Activated CD4-positive, alpha-beta T cell treated with anti-CD3 and anti-CD28 coated beads for 48 hours (primary cell): ENCODE data around the gene KIAA2012.

Experiments used
- DNase-seq: peaks from one replicate; pipeline ENCODE4 v3.0.0-alpha.2; 2020

Gene KIAA2012

GRCh38 chr2:202090530-202090929, 17.5 kb downstream of the KIAA2012 start:
- DNase-seq, result no peak

- DNase-seq, result no peak
These were observed 18.4 kb downstream of the KIAA2012 start for GRCh38 chr2:202091476-202091875.

GRCh38 chr2:202094426-202094986, 21.5 kb downstream of the KIAA2012 start:
- no peak for DNase-seq

- no peak for DNase-seq
These were observed 22.2 kb downstream of the KIAA2012 start for GRCh38 chr2:202095235-202095634.

DNA sequence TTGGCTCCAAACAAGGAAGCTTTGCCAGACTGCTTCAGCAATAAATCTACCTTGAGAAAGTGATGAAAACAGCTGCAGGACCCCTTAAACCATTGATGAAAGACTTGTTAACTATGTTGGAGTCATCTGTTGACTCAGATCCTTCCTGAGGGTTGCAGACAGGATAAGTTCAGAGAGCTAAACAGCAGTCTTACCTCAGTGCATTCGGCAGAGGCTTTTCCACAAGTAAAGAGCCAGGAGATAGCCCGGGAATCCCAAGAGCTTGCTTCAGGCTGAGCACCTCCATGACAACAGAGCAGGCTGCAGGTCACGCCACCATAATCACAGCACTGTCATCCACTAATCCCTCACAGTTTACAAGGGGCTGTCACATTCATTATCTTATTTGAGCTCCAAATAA, 23.7 kb downstream of the KIAA2012 start:
- DNase-seq, result no peak

GRCh38 chr2:202098291-202098690, 25.2 kb downstream of the KIAA2012 start:
- no peak for DNase-seq

- no peak for DNase-seq
These were observed 26.5 kb downstream of the KIAA2012 start for GRCh38 chr2:202099515-202099914.

DNA sequence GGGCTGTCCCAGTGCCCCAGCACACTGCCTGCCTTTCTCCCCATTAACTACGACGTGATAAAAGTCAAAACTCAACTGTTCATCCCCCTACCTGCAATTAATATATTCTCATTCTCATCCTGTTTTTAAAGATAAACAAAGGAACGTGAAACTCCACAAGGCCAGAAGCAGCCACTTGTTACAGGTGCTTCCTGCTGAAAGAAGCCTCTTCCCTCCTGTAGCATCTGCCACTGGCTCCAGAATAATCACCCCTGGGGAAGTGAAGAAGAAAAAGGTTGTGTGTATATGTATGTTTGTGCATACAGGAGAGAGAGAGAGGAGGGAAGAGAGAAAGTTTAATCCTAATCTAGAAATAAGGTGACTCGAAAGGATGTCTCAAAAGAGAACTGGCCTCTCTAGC, 27.1 kb downstream of the KIAA2012 start:
- no peak for DNase-seq

- DNase-seq, result no peak
These were observed 28.0 kb downstream of the KIAA2012 start for GRCh38 chr2:202101026-202101579.

DNA sequence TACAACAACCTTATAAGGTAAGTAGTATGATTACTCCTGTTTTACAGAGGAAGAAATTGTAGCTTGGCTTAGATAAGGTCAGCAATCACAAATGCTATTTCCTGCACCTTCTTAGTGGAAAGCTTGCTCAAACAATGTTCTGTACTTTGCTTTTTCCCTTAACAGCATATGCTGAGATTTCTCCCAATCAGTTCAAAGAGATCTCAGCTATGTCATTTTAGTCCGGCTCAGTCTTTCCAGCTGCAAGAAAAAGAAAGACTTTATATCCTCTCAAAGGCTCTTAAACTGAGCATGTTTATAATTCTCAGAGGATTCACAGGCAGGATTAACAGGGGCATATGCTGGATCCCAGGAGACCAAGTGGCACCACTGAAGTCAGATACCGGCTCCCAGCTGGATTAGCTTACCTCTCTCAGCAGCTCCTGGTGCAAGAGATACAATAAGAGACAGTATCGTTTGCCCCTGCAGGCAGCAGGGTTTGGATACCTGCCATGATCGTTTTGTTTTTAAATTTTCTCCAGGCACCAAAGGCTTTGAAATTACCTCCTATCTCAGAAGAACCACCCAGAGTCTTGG, 29.5 kb downstream of the KIAA2012 start:
- no peak for DNase-seq

- peak; percentile 77 for DNase-seq
These were observed 31.3 kb downstream of the KIAA2012 start for GRCh38 chr2:202104286-202104870.

GRCh38 chr2:202105025-202105424, 32.0 kb downstream of the KIAA2012 start:
- no peak for DNase-seq

DNA sequence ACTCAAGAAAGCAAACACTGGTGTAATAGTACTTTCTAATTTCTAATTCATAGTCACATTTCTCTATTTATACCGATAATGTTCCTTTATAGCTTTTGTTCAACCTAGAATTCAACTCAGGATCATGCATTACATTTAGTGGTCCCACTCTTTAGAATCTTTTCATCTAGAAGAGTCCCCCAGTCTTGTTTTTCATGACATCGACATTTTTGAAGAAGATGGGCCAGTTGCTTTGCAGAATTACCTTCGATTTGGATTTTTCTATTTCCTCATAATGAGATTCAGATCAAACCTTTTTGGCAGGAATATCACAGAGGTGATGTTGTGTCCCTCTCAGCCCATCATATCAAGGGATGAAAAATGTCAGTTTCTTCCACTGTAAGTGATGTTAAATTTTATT, 35.3 kb downstream of the KIAA2012 start:
- no peak for DNase-seq

GRCh38 chr2:202109139-202109736, 36.2 kb downstream of the KIAA2012 start:
- DNase-seq, result no peak

DNA sequence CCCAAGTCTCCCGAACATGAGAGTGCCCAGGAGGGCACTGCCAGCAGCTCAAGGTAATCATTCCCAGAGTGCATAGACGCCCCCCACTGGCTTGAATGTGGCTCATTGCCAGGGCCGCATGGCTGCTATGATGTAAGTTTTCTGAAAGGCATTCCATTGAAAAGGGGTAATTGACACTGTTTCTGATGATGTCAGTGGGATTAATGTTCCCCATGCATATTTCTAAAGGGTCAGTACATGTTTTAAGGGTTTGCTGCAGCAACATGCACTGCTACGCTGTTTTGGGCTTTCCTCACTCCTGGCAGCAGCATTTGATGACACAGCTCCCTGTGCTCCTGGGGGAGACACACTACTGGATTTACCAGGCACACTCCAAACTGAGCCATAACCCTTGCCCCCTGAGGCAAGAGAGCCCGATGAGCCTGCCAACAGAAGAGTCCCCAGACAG, 36.7 kb downstream of the KIAA2012 start:
- DNase-seq, result no peak

DNA sequence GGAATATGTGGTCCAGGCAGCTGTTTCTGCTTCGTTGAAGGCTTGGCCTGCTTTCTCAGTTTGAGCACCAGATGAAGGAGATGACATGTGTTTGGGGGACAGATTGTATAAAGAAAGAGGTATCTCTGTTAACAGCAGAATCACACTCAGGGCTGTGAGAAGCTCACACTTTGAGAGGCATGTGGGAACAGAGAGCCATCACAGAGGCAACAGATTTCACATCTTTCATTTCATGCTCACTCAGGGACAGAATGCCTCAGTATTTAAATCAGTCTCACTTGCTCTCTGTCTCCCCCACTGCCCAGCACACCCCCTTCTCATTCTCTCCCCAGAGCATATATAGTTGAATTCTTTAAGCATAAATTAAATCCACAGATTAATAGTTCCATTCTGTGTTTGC, 37.4 kb downstream of the KIAA2012 start:
- DNase-seq, result no peak

- DNase-seq, result no peak
These were observed 39.0 kb downstream of the KIAA2012 start for GRCh38 chr2:202112041-202112440.

GRCh38 chr2:202113571-202114142, 40.6 kb downstream of the KIAA2012 start:
- peak; percentile 6 for DNase-seq

GRCh38 chr2:202114291-202114690, 41.2 kb downstream of the KIAA2012 start:
- no peak for DNase-seq

DNA sequence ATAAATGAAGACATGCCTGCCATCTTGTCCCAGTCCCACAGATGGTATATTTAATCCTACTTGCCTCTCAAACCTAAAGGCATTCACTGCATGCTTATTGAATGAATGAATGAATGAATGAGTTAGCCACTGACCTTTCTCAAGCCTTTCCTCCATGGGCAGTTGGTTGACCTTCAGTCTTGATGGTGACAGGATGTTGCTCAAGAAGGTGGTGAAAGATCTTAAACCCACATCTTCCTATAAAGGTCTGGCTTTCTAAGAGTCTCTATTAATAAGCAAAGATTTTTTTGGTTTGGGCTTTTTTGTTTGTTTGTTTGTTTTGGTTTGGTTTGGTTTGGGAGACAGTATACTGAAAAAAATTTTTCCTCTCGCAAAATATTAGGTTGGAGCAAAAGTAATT, 41.7 kb downstream of the KIAA2012 start:
- no peak for DNase-seq

DNA sequence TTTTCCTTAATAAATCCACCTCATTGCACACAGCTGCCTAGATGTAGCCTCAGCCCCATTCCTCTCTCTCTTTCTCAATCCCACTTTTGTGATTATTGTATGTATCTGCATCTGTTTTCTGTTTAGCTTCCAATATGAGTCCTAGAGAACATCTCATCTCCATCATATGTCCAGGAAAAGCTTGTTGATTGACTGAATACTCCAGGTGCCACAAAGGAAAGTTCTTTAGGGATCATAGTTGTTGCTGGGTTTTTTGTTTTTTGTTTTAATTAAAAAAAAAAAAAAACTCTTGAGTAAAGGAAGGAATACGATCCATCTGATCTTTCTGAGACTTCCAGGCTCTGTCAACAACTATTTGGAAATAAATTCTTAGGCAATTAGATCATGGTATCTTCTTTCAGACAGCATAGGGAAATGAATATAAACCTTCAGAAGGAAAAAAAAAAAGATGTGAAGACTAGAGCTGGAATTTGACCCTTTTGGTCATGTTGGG, 42.5 kb downstream of the KIAA2012 start:
- no peak for DNase-seq

DNA sequence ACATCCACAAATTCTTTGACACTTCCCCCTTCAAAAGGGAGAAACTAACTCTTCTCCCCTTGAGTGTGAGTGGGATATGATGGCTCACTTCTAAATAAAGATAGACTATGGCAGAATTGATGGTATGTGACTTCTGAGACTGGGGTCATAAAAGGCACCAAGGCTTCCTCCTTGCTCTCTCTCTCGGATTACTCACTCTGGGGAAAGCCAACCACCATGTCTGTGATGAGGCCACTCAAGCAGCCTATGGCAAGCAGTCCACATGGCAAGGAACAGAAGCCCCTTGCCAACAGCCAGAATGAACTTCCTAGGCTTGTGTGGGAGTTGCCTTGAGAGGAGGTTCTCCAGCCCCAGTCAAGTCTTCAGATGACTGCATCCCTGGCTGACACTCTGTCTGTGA, 43.6 kb downstream of the KIAA2012 start:
- DNase-seq, result no peak

DNA sequence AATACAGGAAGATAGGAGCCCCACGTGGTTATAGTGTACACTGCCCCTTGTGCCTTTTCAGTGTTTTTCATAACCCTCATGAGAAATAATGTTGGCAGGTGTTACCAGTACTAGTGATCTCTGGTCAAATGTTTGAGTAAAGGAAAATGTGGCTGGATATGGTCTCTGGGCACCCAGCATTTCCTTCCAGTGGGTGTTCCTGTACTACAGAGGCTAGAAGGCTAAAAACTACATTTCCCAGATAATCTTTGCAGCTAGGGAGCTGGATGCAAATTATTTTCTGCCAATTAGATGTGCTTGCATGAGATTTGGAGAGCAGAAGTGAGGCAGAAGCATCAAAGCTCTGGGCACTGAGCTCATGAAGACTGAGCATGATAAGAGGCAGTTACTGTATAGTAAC, 45.1 kb downstream of the KIAA2012 start:
- DNase-seq, result no peak

- no peak for DNase-seq
These were observed 47.8 kb downstream of the KIAA2012 start for GRCh38 chr2:202120828-202121227.
